Smooth muscle cell (in vitro differentiated cells): Measurements from ENCODE around the gene APOB. TPM values are rescaled to one million over a fixed set of nuclear protein-coding genes. Genes with fewer than 3 reads are reported as not detected.

Experiments
- DNase-seq: peaks from one replicate; lab custom pipeline; 2025; ENCODE audit not compliant: unreplicated experiment; lab: John Stamatoyannopoulos, UW
- H2AFZ ChIP-seq: fragments of 200-600 bp; sonication (generic); 2 replicates; pipeline ENCODE4 v1.6.0; 2016; ENCODE audit warnings: antibody characterized with exemption, low read depth, mild to moderate bottlenecking
- H3F3A ChIP-seq: fragments of 200-600 bp; sonication (generic); 2 replicates; pipeline ENCODE4 v1.6.0; 2017; ENCODE audit warnings: antibody characterized with exemption, low read depth
- H3K27ac ChIP-seq: fragments of 200-600 bp; sonication (generic); 2 replicates; pipeline ENCODE4 v1.5.1; 2016; ENCODE audit warnings: low read depth, mild to moderate bottlenecking
- H3K27me3 ChIP-seq: fragments of 200-600 bp; sonication (generic); 2 replicates; pipeline ENCODE4 v1.6.1; 2016; ENCODE audit warnings: low read depth, mild to moderate bottlenecking
- H3K36me3 ChIP-seq: fragments of 200-600 bp; sonication (generic); 2 replicates; pipeline ENCODE4 v1.5.1; 2016; ENCODE audit warnings: low read depth
- H3K4me1 ChIP-seq: fragments of 200-600 bp; sonication (generic); 2 replicates; pipeline ENCODE4 v1.5.1; 2016; ENCODE audit warnings: low read depth
- H3K4me2 ChIP-seq: fragments of 200-600 bp; sonication (generic); 2 replicates; pipeline ENCODE4 v1.6.0; 2016; ENCODE audit warnings: mild to moderate bottlenecking
- H3K4me3 ChIP-seq: fragments of 200-600 bp; sonication (generic); 2 replicates; pipeline ENCODE4 v1.5.1; 2016; ENCODE audit warnings: mild to moderate bottlenecking
- H3K79me2 ChIP-seq: fragments of 200-600 bp; sonication (generic); 2 replicates; pipeline ENCODE4 v1.6.0; 2016; ENCODE audit warnings: low read depth, mild to moderate bottlenecking
- H3K9ac ChIP-seq: fragments of 200-600 bp; sonication (generic); 2 replicates; pipeline ENCODE4 v1.6.0; 2016; ENCODE audit warnings: low read depth
- H3K9me3 ChIP-seq: fragments of 200-600 bp; sonication (generic); replicated peaks from 2 replicates; pipeline ENCODE4 v1.5.1; 2016; ENCODE audit warnings: low read depth
- H4K20me1 ChIP-seq: fragments of 200-600 bp; sonication (generic); 2 replicates; pipeline ENCODE4 v1.6.0; 2016; ENCODE audit warnings: low read depth
- WGBS: methylation state at CpG from one replicate; pipeline ENCODE4 v1.1.7; 2016; ENCODE audit warnings: low lambda C conversion rate; 5-methylcytosine and 5-hydroxymethylcytosine counted together
- polyA plus RNA-seq: library from polyadenylated mRNA; unstranded; fragments of >200 nt; fragmentation: Nextera tagmentation; extraction: Ambion mirVana; gene quantifications from 2 replicates; pipeline ENCODE4 v1.2.1, GENCODE V29; 2016
- total RNA-seq: library from RNA; depleted of rRNA; stranded (reverse); fragments of >200 nt; gene quantifications from 2 replicates; pipeline ENCODE4 v1.2.3, GENCODE V29; 2014
- TF ChIP-seq, protein P1 (sequence below): fragments of 200-600 bp; sonication (generic); IDR thresholded peaks from 2 replicates; pipeline ENCODE4 v1.5.1; 2017; ENCODE audit warnings: borderline replicate concordance, mild to moderate bottlenecking, antibody characterized with exemption; ENCODE audit not compliant: insufficient read depth, poor library complexity, severe bottlenecking

APOB gene
- total and polyA plus RNA-seq, 2 experiments from 2014 or later, result under 0.01 to 0.09 TPM

DNA sequence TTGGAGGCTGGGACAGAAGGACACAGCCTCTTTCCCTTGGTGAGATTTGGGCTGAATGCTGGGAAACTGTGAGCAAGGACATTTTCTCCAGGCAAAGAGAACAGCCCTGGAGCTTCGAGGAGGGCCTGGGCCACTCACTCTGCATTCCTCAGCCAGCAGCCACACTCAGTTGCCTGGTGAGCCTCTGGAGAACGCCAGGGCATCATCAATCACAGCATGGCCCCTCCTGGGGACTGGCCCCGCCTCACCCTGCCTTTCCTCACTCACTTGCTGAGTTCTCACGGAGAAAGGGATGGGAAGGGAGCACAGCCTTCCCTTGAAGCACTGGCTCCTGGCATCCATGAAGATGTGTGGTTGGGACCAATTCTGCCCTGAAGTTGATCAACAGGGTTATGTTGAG, 55.0 kb downstream of the APOB start:
- H3K4me1 ChIP-seq, result no peaks in the 10 kb centered on the region

DNA sequence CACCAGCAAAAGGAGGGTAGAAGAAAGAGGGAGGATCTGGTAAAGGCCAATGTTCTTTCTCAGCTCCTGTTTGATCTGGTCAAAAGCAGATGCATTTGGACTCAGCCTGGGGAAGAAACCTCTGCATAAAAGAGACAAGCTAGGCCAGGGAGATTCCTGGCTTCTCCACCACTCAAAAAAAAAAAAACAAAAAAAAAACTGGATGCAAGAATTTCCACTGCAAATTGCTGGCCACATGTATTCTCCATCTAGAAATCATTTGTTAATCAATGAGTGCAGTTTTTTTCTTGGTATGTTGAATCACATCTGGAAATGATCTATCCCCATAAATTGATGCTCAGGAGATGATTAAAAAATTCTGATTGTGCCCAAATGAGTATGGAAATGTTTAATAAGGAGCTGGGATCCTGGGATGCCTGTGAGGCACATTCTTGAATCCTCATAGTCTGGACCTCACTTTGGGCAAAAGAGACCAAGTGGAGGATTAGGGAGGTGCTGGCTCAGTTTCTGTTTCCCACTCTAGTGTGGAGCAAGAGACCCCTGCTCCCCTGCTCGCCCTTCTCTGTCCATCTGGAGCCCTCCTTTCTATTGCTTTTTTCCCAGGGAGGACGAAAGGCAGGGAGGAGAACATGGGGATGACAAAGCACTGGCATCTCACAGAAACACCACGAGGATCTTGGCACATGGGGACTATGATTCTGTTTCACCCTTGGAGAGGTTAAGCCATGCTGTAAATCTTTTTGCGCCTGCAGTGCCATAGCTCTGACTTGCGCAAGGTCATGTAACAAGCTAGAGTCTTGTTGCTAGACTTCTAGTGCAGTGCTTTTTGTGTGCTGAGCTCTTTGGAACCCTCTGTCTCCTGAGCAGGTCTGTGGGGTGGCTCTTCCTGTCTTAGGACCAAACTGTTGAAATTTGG, 57.6 kb downstream of the APOB start:
- no peak overlapping the region for H3K9ac ChIP-seq
- no peaks in the 10 kb centered on the region for H3K9me3 ChIP-seq
- H3K27me3 ChIP-seq, result no peaks in the 10 kb centered on the region
- no peak overlapping the region for H3K4me3 ChIP-seq
- 92% methylated on average over 5 of the region's 5 CpGs for WGBS
- no peak overlapping the region for H3K27ac ChIP-seq
- DNase-seq, result no peak
- H3K4me2 ChIP-seq, result no peak overlapping the region
- H3K79me2 ChIP-seq, result no peaks in the 10 kb centered on the region
- TF ChIP-seq, protein P1, sequence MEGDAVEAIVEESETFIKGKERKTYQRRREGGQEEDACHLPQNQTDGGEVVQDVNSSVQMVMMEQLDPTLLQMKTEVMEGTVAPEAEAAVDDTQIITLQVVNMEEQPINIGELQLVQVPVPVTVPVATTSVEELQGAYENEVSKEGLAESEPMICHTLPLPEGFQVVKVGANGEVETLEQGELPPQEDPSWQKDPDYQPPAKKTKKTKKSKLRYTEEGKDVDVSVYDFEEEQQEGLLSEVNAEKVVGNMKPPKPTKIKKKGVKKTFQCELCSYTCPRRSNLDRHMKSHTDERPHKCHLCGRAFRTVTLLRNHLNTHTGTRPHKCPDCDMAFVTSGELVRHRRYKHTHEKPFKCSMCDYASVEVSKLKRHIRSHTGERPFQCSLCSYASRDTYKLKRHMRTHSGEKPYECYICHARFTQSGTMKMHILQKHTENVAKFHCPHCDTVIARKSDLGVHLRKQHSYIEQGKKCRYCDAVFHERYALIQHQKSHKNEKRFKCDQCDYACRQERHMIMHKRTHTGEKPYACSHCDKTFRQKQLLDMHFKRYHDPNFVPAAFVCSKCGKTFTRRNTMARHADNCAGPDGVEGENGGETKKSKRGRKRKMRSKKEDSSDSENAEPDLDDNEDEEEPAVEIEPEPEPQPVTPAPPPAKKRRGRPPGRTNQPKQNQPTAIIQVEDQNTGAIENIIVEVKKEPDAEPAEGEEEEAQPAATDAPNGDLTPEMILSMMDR, result no peak
- H4K20me1 ChIP-seq, result no peaks in the 10 kb centered on the region
- H3K4me1 ChIP-seq, result no peaks in the 10 kb centered on the region
- no peaks in the 10 kb centered on the region for H3K36me3 ChIP-seq
- no peaks in the 10 kb centered on the region for H3F3A ChIP-seq
- no peak overlapping the region for H2AFZ ChIP-seq

More for the DNA sequence above, 55.0 kb downstream of the APOB start:
- no peaks in the 10 kb centered on the region for H3F3A ChIP-seq
- no peak overlapping the region for H3K4me3 ChIP-seq
- H3K9ac ChIP-seq, result no peak overlapping the region
- no peaks in the 10 kb centered on the region for H4K20me1 ChIP-seq
- H3K27me3 ChIP-seq, result no peaks in the 10 kb centered on the region
- H3K36me3 ChIP-seq, result no peaks in the 10 kb centered on the region
- no peak overlapping the region for H3K27ac ChIP-seq
- H2AFZ ChIP-seq, result no peak overlapping the region
- no peaks in the 10 kb centered on the region for H3K79me2 ChIP-seq
- no peak overlapping the region for H3K4me2 ChIP-seq
- no peak for DNase-seq
- H3K9me3 ChIP-seq, result no peaks in the 10 kb centered on the region
- 53% methylated on average over 4 of the region's 4 CpGs for WGBS
- TF ChIP-seq, protein P1, result no peak

DNA sequence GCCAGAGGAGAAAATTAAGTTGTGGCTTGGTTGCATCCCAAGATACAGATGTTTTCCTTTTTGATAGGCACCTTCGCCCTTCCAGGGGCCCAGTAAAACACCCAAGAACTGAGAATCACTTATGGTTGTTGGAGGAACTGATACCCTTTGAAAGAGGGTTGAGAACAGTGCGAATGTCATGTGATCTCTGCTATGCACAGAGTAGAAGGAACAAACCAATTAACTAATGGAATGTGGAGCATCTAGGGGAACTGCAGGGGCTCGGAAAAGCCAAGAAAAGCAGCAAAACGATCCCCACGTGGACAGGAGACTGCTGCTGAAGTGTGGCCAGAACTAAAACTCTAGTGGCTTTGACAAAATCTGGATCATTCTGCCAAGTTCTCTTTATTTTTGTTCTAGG, 58.8 kb downstream of the APOB start:
- Histone ChIP-seq H3K27me3 (no peaks in the 10 kb centered on the region), H3K4me3 (no peak overlapping the region), H4K20me1 (no peaks in the 10 kb centered on the region), H3K79me2 (no peaks in the 10 kb centered on the region), H3K9ac (no peak overlapping the region), H3K27ac (no peak overlapping the region), H3K4me1 (no peaks in the 10 kb centered on the region), H3F3A (no peaks in the 10 kb centered on the region), H2AFZ (no peak overlapping the region), H3K36me3 (no peaks in the 10 kb centered on the region), H3K9me3 (no peaks in the 10 kb centered on the region), H3K4me2 (no peak overlapping the region)
- DNase-seq, result no peak
- 38% methylated on average over 5 of the region's 5 CpGs for WGBS
- TF ChIP-seq, protein P1, result no peak

DNA sequence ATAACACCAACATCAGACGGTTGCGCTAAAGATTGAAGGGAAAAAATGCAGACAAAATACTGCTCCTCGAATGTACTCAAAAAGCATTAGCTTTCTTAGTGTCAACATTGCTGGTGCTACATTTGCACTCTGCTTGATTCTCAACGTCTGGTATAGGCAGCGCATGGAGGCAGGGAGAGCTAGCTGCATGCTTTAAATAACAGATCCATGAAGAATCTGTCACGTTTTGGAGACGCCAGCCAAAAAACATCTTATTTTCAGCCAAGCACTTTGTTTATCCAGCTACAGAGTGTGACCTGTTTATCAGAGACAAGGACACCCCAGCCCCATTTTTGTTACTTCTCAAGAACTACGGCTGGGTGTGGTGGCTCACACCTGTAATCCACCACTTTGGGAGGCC, 59.5 kb downstream of the APOB start:
- H3K4me1 ChIP-seq, result no peaks in the 10 kb centered on the region
- H3K4me3 ChIP-seq, result no peak overlapping the region
- H3K27me3 ChIP-seq, result no peaks in the 10 kb centered on the region
- no peak overlapping the region for H3K4me2 ChIP-seq
- no peak for DNase-seq
- H3K9ac ChIP-seq, result no peak overlapping the region
- H3K79me2 ChIP-seq, result no peaks in the 10 kb centered on the region
- no peaks in the 10 kb centered on the region for H3F3A ChIP-seq
- H4K20me1 ChIP-seq, result no peaks in the 10 kb centered on the region
- TF ChIP-seq, protein P1, result no peak
- H3K36me3 ChIP-seq, result no peaks in the 10 kb centered on the region
- H3K9me3 ChIP-seq, result no peaks in the 10 kb centered on the region
- WGBS, result 86% methylated on average over 8 of the region's 8 CpGs
- H2AFZ ChIP-seq, result no peak overlapping the region
- no peak overlapping the region for H3K27ac ChIP-seq
